Adipocyte (in vitro differentiated cells): Measurements from ENCODE around the gene CEP68.

Experiments used
- DNase-seq: peaks from one replicate; pipeline ENCODE4 v3.0.0-alpha.2; 2015; ENCODE audit warnings: low read depth
- H3K27me3 ChIP-seq: replicated peaks from 2 replicates; pipeline ENCODE4 v1.7.0; 2013; ENCODE audit warnings: mild to moderate bottlenecking, low read length, moderate library complexity; ENCODE audit not compliant: control insufficient read depth, insufficient read depth
- H3K36me3 ChIP-seq: 2 replicates; pipeline ENCODE4 v1.7.0; 2013; ENCODE audit warnings: low read length, mild to moderate bottlenecking, moderate library complexity; ENCODE audit not compliant: control insufficient read depth, insufficient read depth, severe bottlenecking
- H3K4me1 ChIP-seq: 2 replicates; pipeline ENCODE4 v1.7.0; 2013; ENCODE audit warnings: mild to moderate bottlenecking, low read length, moderate library complexity; ENCODE audit not compliant: control insufficient read depth, insufficient read depth
- H3K4me3 ChIP-seq: 2 replicates; pipeline ENCODE4 v1.7.0; 2013; ENCODE audit warnings: mild to moderate bottlenecking, low read length, moderate library complexity
- H3K9ac ChIP-seq: 2 replicates; pipeline ENCODE4 v1.7.0; 2013; ENCODE audit warnings: mild to moderate bottlenecking, low read length, moderate library complexity
- H3K9me3 ChIP-seq: 2 replicates; pipeline ENCODE4 v1.7.0; 2013; ENCODE audit warnings: mild to moderate bottlenecking, low read length, moderate library complexity; ENCODE audit not compliant: control insufficient read depth

The CEP68 gene

DNA sequence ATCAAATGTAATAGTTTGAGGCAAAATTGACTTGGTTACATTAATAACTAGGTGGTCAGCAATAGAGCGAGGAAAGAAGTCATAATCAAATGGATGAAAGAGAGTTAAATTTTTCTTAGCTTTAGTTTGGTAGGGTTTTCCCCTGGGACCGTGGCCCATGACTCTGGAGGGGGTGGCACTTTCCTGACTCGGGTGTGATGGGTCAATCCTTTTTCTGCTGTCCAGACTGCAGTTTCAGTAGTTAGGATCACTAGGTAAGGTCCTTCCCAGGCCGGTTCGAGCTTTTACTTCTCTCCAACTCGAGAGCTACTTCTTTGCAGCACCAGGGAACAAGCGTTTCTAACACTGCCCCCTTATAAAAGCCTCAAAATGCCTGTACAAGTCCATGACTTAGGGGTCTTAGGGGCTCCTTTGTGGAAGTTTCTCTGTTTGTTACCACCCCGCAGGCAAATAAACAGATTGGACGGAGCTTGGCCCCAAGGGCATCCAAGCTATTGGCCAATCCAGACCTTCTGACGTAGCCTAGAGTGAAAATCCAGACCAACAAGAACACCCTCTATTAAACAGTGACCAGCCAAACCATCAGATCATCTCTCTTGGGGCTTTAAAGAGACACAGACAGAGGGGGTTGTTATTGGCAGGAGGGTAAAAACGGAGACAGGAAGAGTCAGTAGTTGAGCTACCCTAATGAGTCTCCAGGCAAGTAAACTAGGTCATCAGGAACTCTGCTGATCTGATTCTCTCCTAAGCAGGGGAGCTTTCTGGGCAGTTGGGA is 9.4 kb upstream of the CEP68 start:
- H3K9ac ChIP-seq: no peak overlapping the region
- no peak for DNase-seq
- H3K4me3 ChIP-seq: no peak overlapping the region
- no peaks in the 10 kb centered on the region for H3K27me3 ChIP-seq
- peaks cover 16% of the 10 kb centered on the region for H3K9me3 ChIP-seq
- no peaks in the 10 kb centered on the region for H3K36me3 ChIP-seq
- peaks cover 11% of the 10 kb centered on the region for H3K4me1 ChIP-seq

DNA sequence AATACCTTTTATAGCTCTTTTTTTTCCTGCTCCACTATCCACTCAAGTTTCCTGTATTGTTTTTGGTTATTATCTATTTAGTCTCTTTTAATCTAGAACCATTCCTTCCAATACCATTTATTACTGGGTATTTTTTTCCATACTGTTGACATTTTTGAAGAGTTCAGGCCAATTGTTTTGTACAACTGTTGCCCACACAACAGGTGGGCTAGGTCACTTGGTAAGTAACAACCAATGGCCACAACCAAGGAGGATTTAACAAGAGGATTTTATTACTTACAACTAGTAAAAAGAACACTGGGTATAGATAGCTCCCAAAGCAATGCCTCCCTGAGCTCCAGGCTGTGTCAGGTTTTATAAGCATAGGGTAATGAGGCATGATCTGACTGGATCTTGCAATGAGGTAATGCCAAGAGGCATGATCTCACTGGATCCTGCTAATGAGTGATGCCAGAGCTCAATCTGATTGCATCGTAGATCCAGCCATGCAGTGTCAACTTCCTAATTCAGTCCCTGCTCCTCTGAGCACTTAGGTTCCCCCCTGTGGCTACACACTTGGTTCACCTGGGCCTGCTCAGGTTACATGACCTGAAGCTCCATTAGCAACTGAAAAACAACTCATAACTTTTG is 7.1 kb upstream of the CEP68 start:
- no peak for DNase-seq
- Histone ChIP-seq H3K27me3 (no peaks in the 10 kb centered on the region), H3K4me1 (peaks cover 11% of the 10 kb centered on the region), H3K4me3 (no peak overlapping the region), H3K9me3 (peaks cover 8% of the 10 kb centered on the region), H3K9ac (no peak overlapping the region), H3K36me3 (no peaks in the 10 kb centered on the region)

DNA sequence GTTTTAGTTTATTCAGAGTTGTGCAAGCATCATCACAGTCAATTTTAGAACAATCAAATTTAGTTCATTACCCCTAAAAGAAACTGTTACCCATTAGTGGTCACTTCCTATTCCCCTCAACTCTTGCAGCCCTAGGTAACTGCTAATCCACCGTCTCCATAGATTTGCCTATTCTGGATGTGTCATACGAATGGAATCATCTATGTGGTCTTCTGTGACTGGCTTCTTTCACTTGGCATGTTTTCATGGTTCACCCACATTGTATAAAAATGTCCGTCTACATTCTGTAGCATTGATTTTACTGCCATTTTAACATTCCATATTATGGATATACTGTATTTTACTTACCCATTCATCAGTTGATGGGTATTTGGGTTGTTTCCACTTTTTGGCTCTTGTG is 5.3 kb upstream of the CEP68 start:
- DNase-seq: no peak
- Histone ChIP-seq H3K4me3 (no peak overlapping the region), H3K4me1 (peaks cover 10% of the 10 kb centered on the region), H3K36me3 (no peaks in the 10 kb centered on the region), H3K27me3 (no peaks in the 10 kb centered on the region), H3K9ac (no peak overlapping the region), H3K9me3 (peaks cover 5% of the 10 kb centered on the region)

DNA sequence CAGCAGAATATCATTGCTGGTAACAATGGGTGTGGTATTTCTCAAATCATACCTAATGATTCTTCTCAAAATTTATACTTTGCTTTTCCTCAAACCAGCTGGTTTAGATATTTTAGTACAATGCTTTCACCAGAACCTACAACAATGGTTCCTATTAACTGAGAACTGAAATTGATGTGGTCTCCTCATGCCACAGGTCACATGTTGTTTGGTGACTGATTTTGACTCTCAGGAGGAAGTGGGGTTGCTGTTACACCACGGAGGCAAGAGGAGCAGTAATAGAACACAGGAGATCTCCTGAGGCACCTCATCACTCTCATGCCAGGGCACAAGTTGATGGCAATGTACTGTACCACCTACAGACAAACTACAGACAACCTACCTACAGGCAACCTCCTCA is 3.0 kb upstream of the CEP68 start:
- no peaks in the 10 kb centered on the region for H3K27me3 ChIP-seq
- no peaks in the 10 kb centered on the region for H3K36me3 ChIP-seq

DNA sequence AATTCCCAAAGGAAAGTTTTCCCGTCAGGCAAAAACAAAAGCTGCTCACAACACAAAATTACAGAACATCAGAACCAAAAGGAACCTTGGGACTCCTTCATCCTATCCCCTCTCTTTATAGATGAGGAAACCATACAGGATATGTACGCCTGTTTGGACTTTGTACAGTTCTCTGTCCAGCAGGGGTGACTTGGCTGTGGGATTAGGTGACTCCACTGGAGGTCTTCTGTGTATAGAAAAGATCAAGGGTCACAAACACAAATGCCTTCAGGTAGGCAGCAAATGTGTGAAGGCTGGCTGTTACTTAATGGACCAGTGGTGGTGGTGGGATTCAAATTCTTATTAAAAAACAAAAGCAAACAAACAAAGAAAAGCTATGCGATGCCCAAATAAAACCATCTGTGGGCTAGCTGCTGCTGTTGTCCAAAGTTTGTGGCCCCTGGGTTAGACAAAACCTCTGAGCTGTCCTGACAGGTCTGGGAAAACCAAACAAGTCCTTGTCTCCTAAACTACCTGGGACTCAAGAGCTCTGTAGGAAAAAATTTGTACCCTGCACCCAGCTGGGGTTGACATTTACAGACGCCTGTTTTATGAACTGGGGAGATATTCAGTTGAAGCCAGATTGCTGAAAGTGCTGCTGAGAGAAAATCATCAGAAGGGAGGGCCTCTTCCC is 1.3 kb upstream of the CEP68 start:
- Histone ChIP-seq H3K4me1 (peaks cover 14% of the 10 kb centered on the region), H3K9ac (no peak overlapping the region), H3K27me3 (no peaks in the 10 kb centered on the region), H3K9me3 (no peaks in the 10 kb centered on the region), H3K4me3 (peak overlapping the region; percentile 89), H3K36me3 (no peaks in the 10 kb centered on the region)
- DNase-seq: no peak

More for the DNA sequence above, 3.0 kb upstream of the CEP68 start:
- Histone ChIP-seq H3K9me3 (no peaks in the 10 kb centered on the region), H3K4me3 (no peak overlapping the region), H3K4me1 (peaks cover 14% of the 10 kb centered on the region), H3K9ac (no peak overlapping the region)
- DNase-seq: no peak

DNA sequence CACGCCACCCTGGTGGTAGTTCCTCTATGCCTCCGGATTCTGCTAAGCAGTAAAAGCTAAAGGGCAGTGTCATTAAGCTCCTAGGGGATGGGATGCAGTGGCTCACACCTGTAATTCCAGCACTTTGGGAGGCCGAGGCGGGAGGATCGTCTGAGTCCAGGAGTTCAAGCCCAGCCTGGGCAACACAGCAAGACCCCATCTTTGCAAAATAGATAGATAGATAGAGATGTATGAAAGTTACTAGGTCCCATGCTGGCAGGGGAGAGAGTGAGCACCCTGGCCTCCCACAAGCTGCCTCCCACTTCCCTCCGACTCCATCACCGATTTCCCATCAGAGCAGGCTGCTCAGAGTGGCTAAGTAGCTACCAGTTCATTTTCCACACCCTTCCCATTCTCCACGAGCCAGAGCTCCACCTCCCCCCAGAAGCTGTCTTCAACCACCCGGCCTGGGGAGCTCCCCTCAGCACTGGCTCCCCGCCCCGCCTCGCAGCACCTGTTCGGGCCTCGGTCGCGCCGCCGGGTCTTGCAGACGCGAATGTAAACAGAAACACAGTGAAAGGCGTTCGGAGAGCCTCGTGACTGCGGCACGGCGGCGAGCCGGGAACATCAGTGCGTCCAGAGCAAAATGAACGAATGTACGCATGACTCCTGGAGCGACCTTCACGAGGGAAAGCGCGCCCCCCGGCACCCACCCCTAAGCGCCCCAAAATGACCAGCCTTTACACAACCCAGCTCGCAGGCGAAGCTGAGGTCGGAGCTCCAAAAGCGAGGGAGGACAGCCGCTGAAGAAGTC is 598 bp upstream of the CEP68 start:
- H3K9ac ChIP-seq: peak overlapping the region; percentile 89
- no peaks in the 10 kb centered on the region for H3K36me3 ChIP-seq
- no peaks in the 10 kb centered on the region for H3K9me3 ChIP-seq
- H3K4me3 ChIP-seq: peak overlapping the region; percentile 89
- H3K27me3 ChIP-seq: no peaks in the 10 kb centered on the region
- H3K4me1 ChIP-seq: peaks cover 14% of the 10 kb centered on the region
- DNase-seq: no peak

DNA sequence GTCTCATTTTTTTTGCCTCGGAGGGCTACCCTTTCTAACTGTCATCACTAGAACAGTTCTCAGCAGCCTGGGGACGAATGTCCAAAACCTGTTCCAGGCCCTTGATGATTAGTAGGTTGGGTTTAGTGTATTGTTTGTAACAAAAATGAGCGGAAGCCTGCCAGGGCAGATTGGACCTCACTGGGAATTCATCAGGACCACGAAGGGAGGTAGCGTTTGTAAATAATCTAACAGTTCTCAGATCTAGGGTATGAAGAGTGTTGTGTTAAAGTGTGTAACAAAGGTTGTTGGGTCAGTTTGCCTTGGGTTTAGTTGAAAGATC is 799 bp downstream of the CEP68 start:
- no peaks in the 10 kb centered on the region for H3K27me3 ChIP-seq
- peak overlapping the region; percentile 89 for H3K4me3 ChIP-seq
- H3K9ac ChIP-seq: peak overlapping the region; percentile 89
- H3K9me3 ChIP-seq: no peaks in the 10 kb centered on the region
- no peak for DNase-seq
- peaks cover 22% of the 10 kb centered on the region for H3K4me1 ChIP-seq
- no peaks in the 10 kb centered on the region for H3K36me3 ChIP-seq

DNA sequence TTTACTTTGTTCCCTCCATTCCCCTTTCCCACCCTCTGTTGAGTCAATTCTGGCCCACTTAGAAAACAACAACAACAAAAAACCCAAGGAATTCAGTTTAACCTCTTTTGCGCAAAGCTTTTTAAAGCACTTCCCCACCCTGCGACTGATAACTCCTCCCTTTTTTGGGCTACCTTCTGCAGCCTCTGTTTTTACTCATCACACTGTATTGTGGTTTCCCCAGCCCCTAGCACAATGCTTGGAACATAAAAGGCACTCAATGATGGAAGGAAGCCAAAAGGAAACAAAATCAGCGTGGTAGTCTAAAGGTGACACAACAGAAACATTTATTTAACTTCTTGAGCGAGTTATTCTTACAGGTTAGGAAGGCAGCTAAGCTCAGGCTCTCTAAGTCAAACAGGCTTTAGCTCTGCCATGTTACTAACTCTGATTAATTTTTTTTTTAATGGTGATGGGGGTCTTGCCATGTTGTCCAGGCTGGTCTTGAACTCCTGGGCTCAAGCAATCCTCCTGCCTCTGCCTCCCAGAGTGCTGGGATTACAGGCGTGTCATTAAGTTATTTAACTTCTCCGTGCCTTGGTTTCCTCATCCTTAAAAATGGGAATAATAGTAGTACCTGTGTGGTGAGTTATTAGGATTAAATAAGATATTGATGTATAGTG is 1.3 kb downstream of the CEP68 start:
- peak; percentile 54 for DNase-seq
- peak overlapping the region; percentile 89 for H3K9ac ChIP-seq
- peak overlapping the region; percentile 89 for H3K4me3 ChIP-seq
- no peaks in the 10 kb centered on the region for H3K36me3 ChIP-seq
- peaks cover 22% of the 10 kb centered on the region for H3K4me1 ChIP-seq
- H3K9me3 ChIP-seq: no peaks in the 10 kb centered on the region
- H3K27me3 ChIP-seq: no peaks in the 10 kb centered on the region

DNA sequence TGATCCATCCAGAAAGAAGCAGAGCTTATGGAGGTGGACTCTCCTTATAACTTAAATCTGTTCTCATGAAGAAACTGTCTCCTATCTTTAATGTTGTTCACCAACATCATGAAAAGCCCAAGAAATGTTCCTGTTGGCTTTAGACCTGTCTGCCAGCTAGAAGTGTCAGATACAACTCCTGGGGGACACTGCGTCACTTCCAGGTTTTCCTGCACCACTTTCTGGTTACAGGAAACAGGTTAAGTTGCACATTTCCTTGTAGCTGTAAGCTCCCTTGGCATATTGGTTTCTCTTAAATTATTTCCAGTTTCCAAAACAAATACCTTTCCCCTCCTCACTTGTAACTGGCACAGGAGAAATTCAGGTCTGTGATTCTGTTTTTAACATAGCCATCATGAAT is 2.9 kb downstream of the CEP68 start:
- Histone ChIP-seq H3K9ac (no peak overlapping the region), H3K4me1 (peaks cover 37% of the 10 kb centered on the region), H3K36me3 (no peaks in the 10 kb centered on the region), H3K4me3 (no peak overlapping the region), H3K9me3 (no peaks in the 10 kb centered on the region), H3K27me3 (no peaks in the 10 kb centered on the region)
- DNase-seq: no peak

DNA sequence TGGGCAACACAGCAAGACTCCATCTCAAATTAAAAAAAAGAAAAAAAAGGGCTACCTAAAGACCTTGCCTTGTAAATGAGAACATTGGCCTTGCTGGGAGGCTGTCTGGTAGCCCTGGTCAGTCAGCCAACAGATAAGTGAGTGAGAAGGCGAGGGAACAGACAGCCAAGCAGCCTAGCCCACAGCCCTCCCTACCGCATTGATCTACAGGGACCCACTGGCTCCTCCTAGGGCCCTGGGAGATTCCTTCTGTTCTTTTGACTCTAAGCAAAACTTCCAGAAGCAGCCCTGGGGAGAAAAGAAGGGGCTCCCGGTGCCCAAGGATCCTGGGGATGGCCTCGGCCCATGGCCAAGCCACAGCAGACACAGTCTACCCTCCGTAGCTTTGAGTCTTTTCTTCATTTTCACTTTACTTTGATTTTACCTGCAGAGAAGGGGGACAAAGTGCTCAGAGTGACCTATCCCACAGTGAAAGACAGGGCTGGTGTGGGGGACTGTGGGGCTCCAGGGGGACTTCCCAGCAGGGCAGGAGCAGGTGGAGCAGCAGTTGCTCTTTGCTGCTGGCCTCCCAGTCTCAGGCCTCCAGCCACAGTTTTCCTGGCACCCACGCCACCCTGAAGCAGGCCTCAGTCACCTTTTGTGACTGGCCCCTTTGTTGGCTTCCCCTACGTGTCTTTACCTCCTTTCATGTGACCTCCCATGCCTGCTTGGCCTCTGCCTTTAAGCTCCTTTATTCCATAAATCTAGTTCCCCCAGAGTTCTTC is 5.1 kb downstream of the CEP68 start:
- H3K36me3 ChIP-seq: no peaks in the 10 kb centered on the region
- no peaks in the 10 kb centered on the region for H3K27me3 ChIP-seq
- H3K9ac ChIP-seq: no peak overlapping the region
- no peak overlapping the region for H3K4me3 ChIP-seq
- no peaks in the 10 kb centered on the region for H3K9me3 ChIP-seq
- H3K4me1 ChIP-seq: peaks cover 52% of the 10 kb centered on the region
- no peak for DNase-seq
